ENCODE data around the gene VPS39. TPM values are rescaled to one million over a fixed set of nuclear protein-coding genes. Genes with fewer than 3 reads are reported as not detected.

The VPS39 gene
- total RNA-seq, 1 experiment from 2014 or later, result 55.2 TPM

- CTCF ChIA-PET, result no interaction called here
- ATAC-seq, result no peak
Measured at GRCh38 chr15:42123546-42123945, 84.6 kb downstream of the VPS39 start.

GRCh38 chr15:42121682-42122081 lies 86.4 kb downstream of the VPS39 start:
- peaks cover 8% of the 10 kb centered on the region; the same call in 1 of the 2 replicates for H3K27me3 ChIP-seq (ENCODE audit: control insufficient read depth, insufficient read depth, low read length)
- ChIA-PET POLR2A (no interaction called here), CTCF (no interaction called here)
- H3K9me3 ChIP-seq (ENCODE audit: control insufficient read depth, insufficient read depth, low read depth, low read length), result no peaks in the 10 kb centered on the region
- no peak overlapping the region for H3K27ac ChIP-seq (ENCODE audit: low read length)
- TF ChIP-seq POLR2AphosphoS5 (IDR thresholded peaks at IDR 0.05; ENCODE audit: low read depth, low read length), result no peak
- no peak for TF ChIP-seq REST (IDR thresholded peaks at IDR 0.05; ENCODE audit: insufficient read depth in 1 of 2, low read depth in 2 of 2, low read length in 1 of 2)
- TF ChIP-seq SIN3A (IDR thresholded peaks at IDR 0.05; ENCODE audit: borderline replicate concordance, insufficient read depth, low read depth, low read length), result no peak
- TF ChIP-seq CTCF (IDR thresholded peaks at IDR 0.05), result no peak
- TF ChIP-seq TCF7L2 (IDR thresholded peaks at IDR 0.05; ENCODE audit: low read depth, low read length), result no peak
- no peak for ATAC-seq
- no TSS peak for BruUV-seq (replicated peaks)
- H3K4me1 ChIP-seq (ENCODE audit: control insufficient read depth, insufficient read depth, low read length), result no peaks in the 10 kb centered on the region
- no peak overlapping the region for H3K4me3 ChIP-seq (ENCODE audit: low read depth in 2 of 2, low read length in 2 of 2)
- in situ Hi-C loops (cut with HindIII; ENCODE audit: low pct_unique_long_range_greater_than_20kb, low sequenced_read_pairs), result no loop called here
- DNase-seq (ENCODE audit: low read depth, low spot score), result no peak
- no peaks in the 10 kb centered on the region for H3K36me3 ChIP-seq (ENCODE audit: control insufficient read depth, insufficient read depth, low read length)
- intact Hi-C loops (cut with micrococcal nuclease; ENCODE audit: unreplicated experiment), result no loop called here

More at GRCh38 chr15:42123546-42123945, 84.6 kb downstream of the VPS39 start:
- Histone ChIP-seq H3K36me3 (ENCODE audit: control insufficient read depth, insufficient read depth, low read length) (no peaks in the 10 kb centered on the region), H3K9me3 (ENCODE audit: control insufficient read depth, insufficient read depth, low read depth, low read length) (no peaks in the 10 kb centered on the region), H3K4me1 (ENCODE audit: control insufficient read depth, insufficient read depth, low read length) (no peaks in the 10 kb centered on the region), H3K27ac (ENCODE audit: low read length) (no peak overlapping the region), H3K4me3 (ENCODE audit: low read depth in 2 of 2, low read length in 2 of 2) (no peak overlapping the region), H3K27me3 (ENCODE audit: control insufficient read depth, insufficient read depth, low read length) (peaks cover 5% of the 10 kb centered on the region; the same call in 1 of the 2 replicates)
- no peak for DNase-seq (ENCODE audit: low read depth, low spot score)
- POLR2A ChIA-PET, result no interaction called here
- no peak for TF ChIP-seq TCF7L2 (IDR thresholded peaks at IDR 0.05; ENCODE audit: low read depth, low read length)
- TF ChIP-seq SIN3A (IDR thresholded peaks at IDR 0.05; ENCODE audit: borderline replicate concordance, insufficient read depth, low read depth, low read length), result no peak
- no peak for TF ChIP-seq POLR2AphosphoS5 (IDR thresholded peaks at IDR 0.05; ENCODE audit: low read depth, low read length)
- TF ChIP-seq REST (IDR thresholded peaks at IDR 0.05; ENCODE audit: insufficient read depth in 1 of 2, low read depth in 2 of 2, low read length in 1 of 2), result no peak
- TF ChIP-seq CTCF (IDR thresholded peaks at IDR 0.05), result no peak
- in situ Hi-C loops (cut with HindIII; ENCODE audit: low pct_unique_long_range_greater_than_20kb, low sequenced_read_pairs), result no loop called here
- intact Hi-C loops (cut with micrococcal nuclease; ENCODE audit: unreplicated experiment), result no loop called here
- no TSS peak for BruUV-seq (replicated peaks)

All from Panc1 (cell line).